Activated CD8-positive, alpha-beta memory T cell treated with anti-CD3 and anti-CD28 coated beads for 36 hours (primary cell): ENCODE measurements around the gene P3H4. TPM values are rescaled to one million over a fixed set of nuclear protein-coding genes. Genes with fewer than 3 reads are reported as not detected.

Experiments used
- CTCF ChIA-PET: fragments of 350-600 bp; sonication (Branson Sonifier 250); formaldehyde crosslinking; loops from one replicate; lab custom pipeline; 2021; ENCODE audit warnings: antibody characterized with exemption; lab: Charles Lee
- POLR2A ChIA-PET: fragments of 350-600 bp; sonication (Branson Sonifier 250); formaldehyde crosslinking; loops from one replicate; lab custom pipeline; 2021; ENCODE audit warnings: antibody characterized with exemption; lab: Charles Lee
- total RNA-seq, 2 experiments: library from RNA; stranded (reverse); gene quantifications; one replicate each; pipeline ENCODE4 v1.2.3, GENCODE V29; 2021

The P3H4 gene
- total RNA-seq, 2 experiments from 2014 or later: 3.3 to 3.7 TPM

GRCh38 chr17:41800601-41801373 lies 11.0 kb downstream of the P3H4 start:
- CTCF ChIA-PET: interaction anchor here (0.6 to 2.7 kb wide), 20 partner anchors 10 to 985 kb away, joined by 3 to 17 read pairs (median 4); partner anchors contain the start of genes JUP, KLHL10 and P3H4
- POLR2A ChIA-PET: no interaction called here

DNA sequence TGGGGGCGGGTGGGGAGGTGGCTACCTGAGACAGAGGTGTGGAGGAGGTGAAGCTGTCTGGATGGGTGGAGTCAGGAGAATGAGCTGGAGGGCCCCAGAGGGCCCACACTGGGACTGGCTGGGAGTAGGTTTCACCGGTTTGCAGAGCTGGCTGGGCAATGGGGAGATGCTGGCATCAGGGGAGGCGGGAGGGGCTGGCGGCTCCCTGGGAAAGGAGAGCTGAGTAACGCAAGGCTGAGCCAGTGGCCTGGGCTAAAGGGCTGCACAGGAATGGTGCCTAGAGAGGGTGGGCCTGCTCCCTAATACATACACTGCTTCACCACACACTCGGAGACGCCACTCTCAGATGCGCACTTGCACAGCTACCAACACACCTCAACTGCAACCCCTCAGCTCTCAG lies 12.4 kb downstream of the P3H4 start:
- ChIA-PET POLR2A (no interaction called here), CTCF (interaction anchor here (1.0 kb wide), 1 partner anchor 62 kb away, joined by 5 read pairs; no protein-coding TSS in a partner anchor)

DNA sequence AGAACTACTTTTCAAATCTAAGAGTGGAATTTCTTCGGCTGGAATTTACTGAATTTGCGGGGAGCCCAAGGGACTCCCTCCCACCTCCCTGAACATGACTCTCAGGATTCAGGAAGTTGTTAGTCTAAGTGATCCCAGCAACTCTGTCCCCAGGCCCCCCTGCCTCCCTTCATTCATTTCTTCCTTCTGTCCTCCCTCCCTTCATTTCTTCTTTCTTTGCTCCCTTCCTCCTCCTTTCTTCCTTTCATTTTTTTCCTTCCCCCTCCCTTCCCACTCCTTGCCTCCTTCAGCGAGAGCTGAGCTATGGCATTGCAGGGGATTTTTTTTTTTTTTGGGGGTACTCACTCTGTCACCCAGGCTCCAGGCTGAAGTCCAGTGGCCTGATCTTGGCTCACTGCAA lies 14.4 kb downstream of the P3H4 start:
- ChIA-PET POLR2A (no interaction called here), CTCF (interaction anchor here (0.6 kb wide), 1 partner anchor 811 kb away, joined by 5 read pairs; no protein-coding TSS in a partner anchor)

- CTCF ChIA-PET: interaction anchor here (0.7 kb wide), 2 partner anchors 131 to 163 kb away, joined by 4 read pairs; no protein-coding TSS in a partner anchor
- POLR2A ChIA-PET: no interaction called here
These were observed 15.4 kb downstream of the P3H4 start for GRCh38 chr17:41796121-41796895.

- ChIA-PET CTCF (interaction anchor here (1.5 kb wide), 1 partner anchor 17 kb away, joined by 4 read pairs; the partner anchor contains the start of gene P3H4), POLR2A (interaction anchor here (0.5 kb wide), 1 partner anchor 48 kb away, joined by 5 read pairs; no protein-coding TSS in a partner anchor)
These were observed 17.2 kb downstream of the P3H4 start for GRCh38 chr17:41794540-41794975.

DNA sequence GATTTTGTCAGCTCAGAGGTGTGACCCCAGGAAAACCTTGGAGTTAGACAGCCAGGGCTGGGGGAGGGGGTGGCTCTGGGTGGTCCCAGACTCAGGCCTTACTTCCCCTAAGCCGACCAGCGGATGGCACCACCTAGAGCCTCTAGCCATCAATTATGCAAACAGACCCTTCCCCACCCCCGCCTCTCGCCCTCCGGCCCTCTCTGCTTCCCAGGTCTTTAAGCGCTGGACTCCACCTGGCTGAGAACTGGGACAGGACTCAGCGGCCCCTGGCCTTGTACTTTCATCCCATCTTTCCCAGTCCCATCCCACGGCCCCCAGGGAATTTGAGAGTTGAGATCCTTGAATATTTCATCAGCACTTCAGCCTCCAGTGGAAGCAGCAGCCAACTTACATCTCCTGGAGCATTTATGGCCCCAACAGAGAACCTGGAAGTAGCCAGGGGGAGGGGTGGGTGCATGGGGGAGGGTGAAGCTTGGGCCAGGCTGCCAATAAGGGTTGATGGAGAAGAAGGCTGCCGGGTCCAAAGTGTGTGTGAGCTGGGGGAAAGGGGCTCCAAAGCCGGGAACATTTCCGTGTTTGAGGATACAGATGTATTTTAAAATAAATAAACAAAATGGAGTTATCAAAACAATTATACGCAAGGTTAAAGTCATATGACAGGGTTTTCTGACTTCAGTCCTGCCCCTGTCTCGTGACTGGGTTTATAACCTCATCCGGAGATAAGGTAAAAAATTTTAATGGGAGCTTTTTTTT lies 17.8 kb downstream of the P3H4 start:
- ChIA-PET CTCF (interaction anchor here (0.6 to 1.5 kb wide), 2 partner anchors 18 to 127 kb away, joined by 3 to 4 read pairs; partner anchors contain the start of gene P3H4), POLR2A (no interaction called here)

DNA sequence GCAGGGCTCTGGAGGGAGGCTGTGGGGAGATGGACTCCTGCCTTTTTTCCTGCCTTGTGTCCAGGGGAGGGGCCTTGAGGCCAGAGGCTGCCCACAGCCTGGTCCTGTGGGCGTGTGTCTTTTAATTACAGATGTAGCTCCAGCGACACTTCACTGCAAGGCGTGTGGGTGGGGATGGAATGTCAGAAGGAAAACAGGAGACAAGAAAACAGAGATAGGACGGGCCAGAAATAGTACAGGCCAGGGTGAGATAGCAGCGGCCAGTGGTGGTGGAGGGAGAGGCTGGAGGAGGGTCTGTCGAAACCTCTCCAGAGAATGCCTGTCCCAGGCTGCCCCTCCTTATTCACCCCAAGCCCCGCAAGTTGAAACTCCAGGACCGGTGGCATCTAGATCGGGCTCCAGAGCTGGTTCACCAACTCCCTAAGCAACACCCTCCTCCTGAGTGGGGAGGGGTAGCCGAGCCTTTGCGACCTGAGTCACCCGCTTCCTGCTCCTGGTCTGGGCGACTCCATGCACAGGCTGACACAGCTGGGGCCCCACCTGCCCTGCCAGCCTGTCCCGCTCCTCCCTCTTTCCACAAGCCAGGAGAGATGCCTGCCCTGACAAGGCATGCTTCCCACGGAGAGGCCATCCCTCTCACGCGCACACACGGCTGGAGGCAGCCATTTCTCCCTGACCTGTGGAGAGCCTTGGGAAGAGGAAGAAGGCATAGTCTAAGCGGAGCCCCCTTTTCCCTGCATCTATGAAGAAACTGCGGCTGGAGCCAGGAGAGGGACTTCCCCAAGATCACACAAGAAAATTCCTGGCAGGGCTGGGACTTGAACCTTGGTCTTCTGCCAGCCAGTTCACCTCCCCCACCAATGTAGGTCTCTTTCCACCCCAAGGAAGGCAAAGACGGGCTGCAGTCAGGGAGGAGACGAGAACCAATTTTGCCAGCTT lies 18.6 kb downstream of the P3H4 start:
- CTCF ChIA-PET: interaction anchor here (0.6 to 1.5 kb wide), 2 partner anchors 18 to 128 kb away, joined by 3 to 4 read pairs; partner anchors contain the start of gene P3H4
- POLR2A ChIA-PET: no interaction called here

- POLR2A ChIA-PET: no interaction called here
- CTCF ChIA-PET: interaction anchor here (0.5 to 2.7 kb wide), 3 partner anchors 14 to 117 kb away, joined by 3 to 10 read pairs (median 3); no protein-coding TSS in a partner anchor
These were observed 24.7 kb downstream of the P3H4 start for GRCh38 chr17:41787021-41787418.

GRCh38 chr17:41786227-41787020 lies 25.3 kb downstream of the P3H4 start, which contains the start of gene JUP:
TSS of gene JUP (minus strand) at chr17:41786711. CDS start at chr17:41771854, 14,857 bp downstream.
- ChIA-PET CTCF (interaction anchor here (0.7 to 2.7 kb wide), 2 partner anchors 15 to 74 kb away, joined by 3 to 10 read pairs; no protein-coding TSS in a partner anchor), POLR2A (no interaction called here)

- ChIA-PET CTCF (interaction anchor here (2.7 kb wide), 1 partner anchor 15 kb away, joined by 10 read pairs; no protein-coding TSS in a partner anchor), POLR2A (no interaction called here)
These were observed 25.9 kb downstream of the P3H4 start for GRCh38 chr17:41785859-41786226.

DNA sequence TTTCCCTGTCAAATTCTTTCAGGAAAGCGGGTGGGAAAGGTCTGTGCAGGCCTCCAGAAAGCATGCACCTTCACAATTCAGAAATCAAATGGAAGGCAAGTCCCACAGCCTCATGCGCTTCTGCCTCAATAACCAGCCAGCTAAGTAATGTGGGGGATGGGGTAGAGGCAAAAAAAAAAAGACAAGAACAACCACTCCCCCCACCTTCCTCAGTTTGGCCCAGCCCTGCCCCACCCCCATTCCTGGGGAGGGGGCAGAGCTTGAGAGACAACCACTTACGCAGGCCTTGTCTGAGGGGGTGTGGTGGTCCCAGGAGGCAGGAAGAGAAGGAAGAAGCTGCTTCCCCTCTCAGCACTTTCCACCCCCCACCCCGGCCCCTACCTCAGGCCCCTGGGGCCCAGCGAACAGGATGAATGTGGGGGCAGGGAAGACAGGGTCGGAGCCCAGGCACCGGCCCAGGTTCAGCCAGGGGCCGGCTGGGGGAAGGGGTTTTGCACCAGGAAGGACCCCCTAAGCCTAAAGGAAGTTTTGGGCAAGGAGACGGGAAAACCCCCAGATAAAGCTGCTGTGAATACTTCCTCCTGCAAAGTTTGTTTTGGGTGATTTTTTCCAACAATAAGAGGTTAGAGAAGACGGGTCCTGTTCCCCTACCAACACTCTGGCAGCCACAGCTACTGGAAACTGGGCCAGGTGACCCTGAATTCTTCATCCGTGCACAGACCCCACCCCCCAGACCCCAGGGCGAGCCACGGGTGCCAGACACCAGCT lies 26.5 kb downstream of the P3H4 start:
- CTCF ChIA-PET: interaction anchor here (1.0 to 2.7 kb wide), 2 partner anchors 16 kb away, joined by 3 to 10 read pairs; no protein-coding TSS in a partner anchor

GRCh38 chr17:41784207-41784744 lies 27.5 kb downstream of the P3H4 start:
- ChIA-PET POLR2A (interaction anchor here (0.5 kb wide), 1 partner anchor 1394 kb away, joined by 4 read pairs; no protein-coding TSS in a partner anchor), CTCF (interaction anchor here (0.7 to 1.0 kb wide), 2 partner anchors 17 to 27 kb away, joined by 3 read pairs; no protein-coding TSS in a partner anchor)

More for the DNA sequence above, 26.5 kb downstream of the P3H4 start:
- POLR2A ChIA-PET: interaction anchor here (0.5 kb wide), 1 partner anchor 1393 kb away, joined by 4 read pairs; no protein-coding TSS in a partner anchor

- ChIA-PET POLR2A (no interaction called here), CTCF (interaction anchor here (0.7 kb wide), 1 partner anchor 246 kb away, joined by 4 read pairs; no protein-coding TSS in a partner anchor)
These were observed 29.6 kb downstream of the P3H4 start for GRCh38 chr17:41782142-41782541.

GRCh38 chr17:41781404-41782110 lies 30.2 kb downstream of the P3H4 start:
- ChIA-PET POLR2A (interaction anchor here (0.7 kb wide), 1 partner anchor 17 kb away, joined by 3 read pairs; no protein-coding TSS in a partner anchor), CTCF (no interaction called here)

DNA sequence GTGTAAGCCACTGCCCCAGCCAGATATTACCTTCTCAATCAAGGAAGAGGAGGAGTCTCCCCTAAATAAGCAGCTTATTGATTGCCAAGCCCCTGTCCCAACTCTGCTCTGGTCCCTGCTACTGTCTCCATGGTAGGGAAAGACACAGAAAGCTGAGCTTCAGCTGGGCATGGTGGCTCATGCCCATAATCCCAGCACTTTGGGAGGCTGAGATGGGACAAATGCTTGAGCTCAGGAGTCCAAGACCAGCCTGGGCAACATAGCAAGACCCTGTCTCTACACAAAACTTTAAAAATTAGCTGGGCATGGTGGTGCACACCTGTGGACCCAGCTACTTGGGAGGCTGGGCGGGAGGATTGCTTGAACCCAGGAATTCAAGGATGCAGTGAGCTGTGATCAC lies 31.8 kb downstream of the P3H4 start:
- POLR2A ChIA-PET: no interaction called here
- CTCF ChIA-PET: interaction anchor here (0.7 to 1.0 kb wide), 2 partner anchors 9 to 19 kb away, joined by 3 read pairs; no protein-coding TSS in a partner anchor
